ENCODE data around the gene CTPS2.

DNA sequence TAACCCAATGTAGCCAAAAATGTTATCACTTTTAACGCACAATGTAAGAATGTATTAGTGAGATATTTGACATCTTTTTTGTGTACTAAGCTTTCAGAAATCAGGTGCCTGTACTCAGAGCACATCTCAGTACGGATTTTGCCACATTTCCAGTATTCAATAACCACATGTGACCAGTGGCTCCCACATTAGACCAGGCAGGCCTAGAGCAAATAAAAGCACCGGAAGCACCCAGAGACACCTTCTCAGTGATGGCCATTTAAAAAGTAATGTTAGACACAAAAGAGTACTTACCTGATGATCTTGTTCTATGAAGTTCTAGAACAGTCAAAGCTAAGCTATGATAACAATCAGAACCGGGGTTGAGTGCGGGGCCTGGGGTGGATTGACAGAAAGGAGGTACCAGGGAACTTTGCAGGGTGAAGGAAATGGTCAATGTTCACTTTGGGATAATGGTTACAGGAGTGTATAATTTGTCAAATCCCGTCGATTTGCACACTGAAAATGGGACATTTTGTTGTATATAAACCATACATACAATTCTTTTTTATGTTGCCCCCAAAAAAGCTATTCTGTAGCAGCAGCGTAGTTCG is 1.2 kb downstream of the CTPS2 start:
- TF ChIP-seq CTCF (IDR thresholded peaks at IDR 0.05): no peak
- TF ChIP-seq POLR2A (IDR thresholded peaks at IDR 0.05): no peak

Data from upper lobe of left lung (tissue), 4 donors.